ENCODE results near the gene ASB1.

ASB1 gene

DNA sequence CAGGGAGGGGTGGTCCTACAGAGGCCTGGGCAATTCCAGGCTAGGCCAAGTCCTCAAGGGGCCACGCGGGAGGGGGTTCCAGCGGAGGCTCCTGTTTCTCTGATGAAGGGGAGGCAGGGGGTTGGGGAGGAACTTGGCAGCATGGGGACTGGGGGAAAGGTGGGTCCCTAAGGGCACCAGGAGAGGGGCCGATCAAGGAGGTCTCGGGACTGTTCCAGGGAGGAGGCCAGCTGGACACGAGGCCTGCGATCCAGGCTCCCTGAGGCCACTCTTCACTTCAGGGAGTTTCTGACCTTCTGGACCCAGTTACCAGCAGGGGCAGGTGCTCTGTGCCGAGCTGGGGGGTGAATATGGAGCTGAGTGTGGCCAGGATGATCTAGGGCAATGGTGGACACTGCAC lies 71.5 kb downstream of the ASB1 start:
- DNase-seq: no peak

DNA sequence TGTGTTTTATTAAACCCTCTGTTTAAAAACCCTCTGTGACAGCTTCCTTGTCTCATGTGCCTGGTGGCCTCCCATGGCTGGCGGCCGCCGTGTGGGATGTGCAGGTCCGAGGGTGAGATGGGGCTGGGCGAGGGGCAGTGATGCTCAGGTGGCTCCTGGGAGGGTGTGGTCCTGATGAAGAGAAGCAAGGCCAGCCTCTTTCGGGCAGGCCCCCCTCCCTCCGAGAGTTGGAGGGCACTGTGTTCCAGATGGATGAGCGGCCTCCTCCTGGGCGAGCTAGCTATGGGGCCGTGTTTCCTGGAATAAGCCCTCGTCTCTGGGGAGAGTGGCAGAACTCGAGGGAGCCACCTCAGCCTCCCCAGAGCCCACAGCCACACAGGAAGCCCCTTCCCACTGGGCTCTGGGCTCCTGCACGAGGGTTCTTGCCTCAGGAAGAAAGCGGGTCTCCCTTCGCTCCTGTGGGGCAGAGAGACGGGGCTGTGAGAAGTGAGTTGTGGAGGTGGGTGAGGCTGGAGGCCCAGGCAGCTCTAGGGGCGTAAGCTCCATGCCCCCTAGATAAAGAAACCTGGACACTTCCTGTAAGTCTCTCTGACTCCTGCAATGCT lies 72.1 kb downstream of the ASB1 start:
- no peak for DNase-seq

DNA sequence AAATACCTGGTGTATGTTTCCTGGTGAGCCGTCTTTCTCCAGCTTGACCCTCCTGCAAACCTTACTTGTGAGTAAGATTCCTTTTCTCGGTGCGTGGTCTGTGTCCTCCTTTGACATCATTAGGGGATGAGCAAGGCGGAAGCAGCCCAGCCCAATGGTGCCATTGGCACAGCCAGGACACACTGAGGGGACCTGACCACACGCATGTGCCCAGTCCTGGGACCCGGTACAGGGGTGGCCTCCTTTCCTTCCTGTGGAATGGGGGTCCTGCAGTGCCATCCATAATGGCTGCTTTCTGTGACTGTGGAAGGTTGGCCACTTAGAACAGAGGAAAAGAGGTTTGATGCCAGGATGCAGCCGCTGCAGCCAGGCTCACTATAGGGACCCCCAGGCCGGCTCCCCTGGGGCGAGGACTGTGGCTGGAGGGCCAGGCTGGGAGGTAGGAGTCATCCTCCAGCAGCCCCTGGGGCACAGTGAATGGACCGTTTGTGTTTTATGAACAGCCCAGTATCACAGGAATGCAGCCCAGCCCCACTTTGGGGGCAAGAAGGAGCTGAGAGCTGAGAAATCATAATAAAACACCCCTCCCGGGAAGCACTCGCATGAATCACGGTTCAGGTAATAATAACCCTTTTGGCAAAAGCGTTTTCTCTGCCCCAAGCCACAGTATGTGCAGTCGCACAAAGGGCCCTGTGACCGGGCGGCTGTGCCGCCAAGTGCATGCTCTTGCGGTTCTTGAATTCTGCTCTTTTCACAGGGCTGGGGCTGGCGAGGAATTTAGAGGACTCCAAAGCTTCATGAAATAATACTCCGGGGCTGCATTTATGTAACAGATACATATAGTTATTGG lies 73.2 kb downstream of the ASB1 start:
- DNase-seq: no peak

GRCh38 chr2:238501311-238501710 lies 74.6 kb downstream of the ASB1 start:
- no peak for DNase-seq
